ENCODE measurements around the gene PMVK. TPM values are rescaled to one million over a fixed set of nuclear protein-coding genes. Genes with fewer than 3 reads are reported as not detected.
A peak's percentile ranks its signal among the peaks of the same experiment; 100 is the strongest.

The PMVK gene
- total RNA-seq, 1 donor, result 6.2 TPM

DNA sequence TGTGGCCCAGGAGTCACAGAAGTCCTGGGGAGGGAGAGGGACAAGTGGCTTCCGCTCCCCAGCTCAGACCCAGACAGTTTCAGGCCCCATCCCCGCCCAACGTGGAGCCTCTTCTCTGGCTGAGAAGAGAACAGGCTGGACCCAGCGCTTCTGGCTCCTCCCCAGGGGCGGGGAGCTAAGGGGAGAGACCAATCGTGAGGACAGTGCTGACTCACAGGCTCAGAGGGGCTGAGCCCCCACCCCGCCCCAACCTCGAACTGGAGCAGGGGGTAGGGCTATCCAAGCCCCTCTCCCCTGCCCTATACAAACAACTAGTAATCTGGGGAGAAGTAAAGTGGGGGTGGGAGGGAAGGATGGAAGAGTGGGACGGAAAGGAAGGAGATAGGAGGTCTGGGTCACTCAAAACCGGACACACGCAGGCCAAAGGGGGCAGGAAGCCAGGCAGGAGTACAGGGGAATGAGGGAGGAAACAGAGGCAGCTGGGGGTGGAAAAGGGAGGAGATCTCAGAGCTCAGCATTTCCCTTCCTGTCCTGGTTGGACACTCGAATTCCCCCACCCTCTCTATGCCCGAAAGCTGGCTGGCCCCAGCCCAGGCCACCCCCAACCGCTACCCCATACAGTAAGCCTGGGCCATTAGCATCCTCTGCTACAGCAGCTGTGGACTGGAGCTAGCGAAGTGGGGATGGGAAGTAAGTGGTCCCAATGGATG lies 34.3 kb upstream of the PMVK start, which contains the start of gene SHC1:
Gene SHC1 (minus strand): TSS at position 117 of the 710 bp plus-strand sequence. CDS start 221 bp downstream, outside the sequence.
- Histone ChIP-seq H4K20me1 (ENCODE audit: insufficient read depth, low read length) (peaks cover 32% of the 10 kb centered on the region), H3K27me3 (ENCODE audit: insufficient read depth, low read length) (no peaks in the 10 kb centered on the region), H2AFZ (ENCODE audit: low read length) (no peak within 1 kb of the TSS), H3K9me3 (ENCODE audit: low read depth, low read length) (no peaks in the 10 kb centered on the region), H3K27ac (ENCODE audit: low read depth, low read length) (peak within 1 kb of the TSS; percentile 97), H3K4me1 (ENCODE audit: insufficient read depth, low read length) (peaks cover 59% of the 10 kb centered on the region), H3K79me2 (ENCODE audit: insufficient read depth, low read length) (peaks cover 54% of the 10 kb centered on the region), H3K36me3 (ENCODE audit: insufficient read depth, low read length) (peaks cover 27% of the 10 kb centered on the region), H3K4me2 (ENCODE audit: insufficient read depth, low read length) (peak within 1 kb of the TSS; percentile 99), H3K4me3 (ENCODE audit: insufficient read depth, low read length) (peak within 1 kb of the TSS; percentile 83)
- DNase-seq (ENCODE audit: insufficient read length, low spot score, missing footprints), result peak; percentile 98
- TF ChIP-seq, protein P1, sequence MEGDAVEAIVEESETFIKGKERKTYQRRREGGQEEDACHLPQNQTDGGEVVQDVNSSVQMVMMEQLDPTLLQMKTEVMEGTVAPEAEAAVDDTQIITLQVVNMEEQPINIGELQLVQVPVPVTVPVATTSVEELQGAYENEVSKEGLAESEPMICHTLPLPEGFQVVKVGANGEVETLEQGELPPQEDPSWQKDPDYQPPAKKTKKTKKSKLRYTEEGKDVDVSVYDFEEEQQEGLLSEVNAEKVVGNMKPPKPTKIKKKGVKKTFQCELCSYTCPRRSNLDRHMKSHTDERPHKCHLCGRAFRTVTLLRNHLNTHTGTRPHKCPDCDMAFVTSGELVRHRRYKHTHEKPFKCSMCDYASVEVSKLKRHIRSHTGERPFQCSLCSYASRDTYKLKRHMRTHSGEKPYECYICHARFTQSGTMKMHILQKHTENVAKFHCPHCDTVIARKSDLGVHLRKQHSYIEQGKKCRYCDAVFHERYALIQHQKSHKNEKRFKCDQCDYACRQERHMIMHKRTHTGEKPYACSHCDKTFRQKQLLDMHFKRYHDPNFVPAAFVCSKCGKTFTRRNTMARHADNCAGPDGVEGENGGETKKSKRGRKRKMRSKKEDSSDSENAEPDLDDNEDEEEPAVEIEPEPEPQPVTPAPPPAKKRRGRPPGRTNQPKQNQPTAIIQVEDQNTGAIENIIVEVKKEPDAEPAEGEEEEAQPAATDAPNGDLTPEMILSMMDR (IDR thresholded peaks at IDR 0.05; ENCODE audit: extremely low read depth, low read depth, low read length), result no peak

DNA sequence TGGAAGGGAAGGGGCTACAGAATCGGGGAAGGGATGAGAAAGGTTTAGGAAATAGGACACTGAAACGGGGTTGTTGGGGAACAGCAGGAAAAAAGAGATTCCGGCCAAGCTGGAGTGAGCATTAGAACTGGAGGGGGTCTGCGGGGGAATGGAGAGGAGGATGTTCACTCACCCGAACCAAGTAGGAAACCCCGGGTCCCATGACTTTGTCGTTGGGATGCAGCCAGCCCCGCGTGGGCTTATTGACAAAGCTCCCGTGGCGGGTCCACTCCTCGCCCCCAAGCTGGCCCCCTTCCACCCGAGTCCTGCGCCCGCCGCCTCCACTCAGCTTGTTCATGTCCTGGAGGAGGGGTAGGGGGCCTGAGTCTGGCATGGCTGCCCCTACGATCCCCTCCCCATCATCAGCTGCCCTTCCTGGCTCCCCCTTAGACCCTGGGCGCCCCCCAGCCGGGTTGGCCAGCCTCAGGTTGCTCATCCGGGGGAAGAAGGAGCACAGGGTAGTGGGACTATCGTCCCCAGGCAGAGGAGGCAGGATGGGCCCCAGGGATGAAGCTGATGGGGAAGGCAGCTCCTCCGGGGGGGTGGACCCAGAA lies 33.4 kb upstream of the PMVK start:
- peak; percentile 80 for DNase-seq (ENCODE audit: insufficient read length, low spot score, missing footprints)
- no peak overlapping the region for H2AFZ ChIP-seq (ENCODE audit: low read length)
- H3K4me1 ChIP-seq (ENCODE audit: insufficient read depth, low read length), result peaks cover 59% of the 10 kb centered on the region
- peak overlapping the region; percentile 97 for H3K27ac ChIP-seq (ENCODE audit: low read depth, low read length)
- peak overlapping the region; percentile 83 for H3K4me3 ChIP-seq (ENCODE audit: insufficient read depth, low read length)
- H3K36me3 ChIP-seq (ENCODE audit: insufficient read depth, low read length), result peaks cover 34% of the 10 kb centered on the region
- peak overlapping the region; percentile 99 for H3K4me2 ChIP-seq (ENCODE audit: insufficient read depth, low read length)
- peaks cover 39% of the 10 kb centered on the region for H4K20me1 ChIP-seq (ENCODE audit: insufficient read depth, low read length)
- H3K27me3 ChIP-seq (ENCODE audit: insufficient read depth, low read length), result no peaks in the 10 kb centered on the region
- no peaks in the 10 kb centered on the region for H3K9me3 ChIP-seq (ENCODE audit: low read depth, low read length)
- TF ChIP-seq, protein P1 (IDR thresholded peaks at IDR 0.05; ENCODE audit: extremely low read depth, low read depth, low read length), result no peak
- peaks cover 55% of the 10 kb centered on the region for H3K79me2 ChIP-seq (ENCODE audit: insufficient read depth, low read length)

GRCh38 chr1:154969246-154969645 lies 32.7 kb upstream of the PMVK start:
- peak; percentile 46 for DNase-seq (ENCODE audit: insufficient read length, low spot score, missing footprints)
- Histone ChIP-seq H2AFZ (ENCODE audit: low read length) (no peak overlapping the region), H3K4me2 (ENCODE audit: insufficient read depth, low read length) (peak overlapping the region; percentile 99), H3K79me2 (ENCODE audit: insufficient read depth, low read length) (peaks cover 55% of the 10 kb centered on the region), H3K4me1 (ENCODE audit: insufficient read depth, low read length) (peaks cover 59% of the 10 kb centered on the region), H3K9me3 (ENCODE audit: low read depth, low read length) (no peaks in the 10 kb centered on the region), H3K27me3 (ENCODE audit: insufficient read depth, low read length) (no peaks in the 10 kb centered on the region), H3K4me3 (ENCODE audit: insufficient read depth, low read length) (peak overlapping the region; percentile 83), H4K20me1 (ENCODE audit: insufficient read depth, low read length) (peaks cover 39% of the 10 kb centered on the region), H3K27ac (ENCODE audit: low read depth, low read length) (peak overlapping the region; percentile 97), H3K36me3 (ENCODE audit: insufficient read depth, low read length) (peaks cover 40% of the 10 kb centered on the region)
- TF ChIP-seq, protein P1 (IDR thresholded peaks at IDR 0.05; ENCODE audit: extremely low read depth, low read depth, low read length), result no peak

GRCh38 chr1:154968731-154969130 lies 32.2 kb upstream of the PMVK start:
- no peaks in the 10 kb centered on the region for H3K27me3 ChIP-seq (ENCODE audit: insufficient read depth, low read length)
- peaks cover 45% of the 10 kb centered on the region for H3K36me3 ChIP-seq (ENCODE audit: insufficient read depth, low read length)
- no peaks in the 10 kb centered on the region for H3K9me3 ChIP-seq (ENCODE audit: low read depth, low read length)
- H3K27ac ChIP-seq (ENCODE audit: low read depth, low read length), result peak overlapping the region; percentile 97
- peak overlapping the region; percentile 83 for H3K4me3 ChIP-seq (ENCODE audit: insufficient read depth, low read length)
- TF ChIP-seq, protein P1 (IDR thresholded peaks at IDR 0.05; ENCODE audit: extremely low read depth, low read depth, low read length), result no peak
- peak; percentile 68 for DNase-seq (ENCODE audit: insufficient read length, low spot score, missing footprints)
- peaks cover 39% of the 10 kb centered on the region for H4K20me1 ChIP-seq (ENCODE audit: insufficient read depth, low read length)
- no peak overlapping the region for H2AFZ ChIP-seq (ENCODE audit: low read length)
- H3K79me2 ChIP-seq (ENCODE audit: insufficient read depth, low read length), result peaks cover 56% of the 10 kb centered on the region
- H3K4me2 ChIP-seq (ENCODE audit: insufficient read depth, low read length), result peak overlapping the region; percentile 99
- H3K4me1 ChIP-seq (ENCODE audit: insufficient read depth, low read length), result peaks cover 57% of the 10 kb centered on the region
